GM10248 (cell line): ENCODE results near the gene KLF18.

ENCODE experiments used
- CTCF ChIA-PET: fragments of 300-600 bp; sonication (Branson Sonifier 250); formaldehyde crosslinking; extraction: SDS; loops from one replicate; lab custom pipeline; 2021; ENCODE audit warnings: antibody characterized with exemption; lab: Yijun Ruan, JAX
- POLR2A ChIA-PET: fragments of 350-650 bp; sonication (Branson Sonifier 250); formaldehyde crosslinking; extraction: SDS; loops from one replicate; lab custom pipeline; 2020; ENCODE audit warnings: antibody characterized with exemption; lab: Yijun Ruan, JAX
- DNase-seq: peaks from one replicate; pipeline ENCODE4 v3.0.0; 2012; ENCODE audit errors: extremely low spot score
- CTCF ChIP-seq: IDR thresholded peaks from 2 replicates; pipeline ENCODE4 v1.5.1; 2012; ENCODE audit warnings: mild to moderate bottlenecking, low read depth; ENCODE audit errors: extremely low read depth, missing control alignments, control extremely low read depth

KLF18 gene

GRCh38 chr1:44113095-44113609 is 28.3 kb downstream of the KLF18 start:
- no peak for DNase-seq
- ChIA-PET CTCF (no interaction called here), POLR2A (no interaction called here)
- TF ChIP-seq CTCF = no peak

- no peak for TF ChIP-seq CTCF
- ChIA-PET CTCF (interaction anchor here (1.5 kb wide), 1 partner anchor 9 kb away, joined by 4 read pairs; no protein-coding TSS in a partner anchor), POLR2A (no interaction called here)
- no peak for DNase-seq
These were observed 28.9 kb downstream of the KLF18 start for GRCh38 chr1:44112486-44112885.

DNA sequence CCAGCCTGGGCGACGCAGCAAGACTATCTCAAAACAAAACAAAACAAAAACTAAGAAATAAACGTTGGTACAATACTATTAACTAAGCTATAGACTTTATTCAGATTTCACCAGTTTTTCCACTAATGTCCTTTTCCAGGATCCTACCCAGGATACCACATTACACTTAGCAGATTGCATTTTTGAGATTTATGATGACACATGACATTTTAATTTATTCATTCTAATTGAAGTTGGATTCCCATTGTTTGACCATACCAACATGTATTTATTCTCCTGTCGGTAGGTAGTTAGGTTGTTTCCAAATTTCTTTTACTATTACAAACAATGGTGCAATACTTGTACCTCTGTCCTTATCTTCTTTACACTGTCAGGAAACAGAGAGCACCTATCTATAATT is 29.6 kb downstream of the KLF18 start:
- no peak for DNase-seq
- TF ChIP-seq CTCF = no peak
- ChIA-PET POLR2A (no interaction called here), CTCF (interaction anchor here (1.5 to 2.5 kb wide), 3 partner anchors 9 to 20 kb away, joined by 3 to 10 read pairs (median 4); no protein-coding TSS in a partner anchor)

DNA sequence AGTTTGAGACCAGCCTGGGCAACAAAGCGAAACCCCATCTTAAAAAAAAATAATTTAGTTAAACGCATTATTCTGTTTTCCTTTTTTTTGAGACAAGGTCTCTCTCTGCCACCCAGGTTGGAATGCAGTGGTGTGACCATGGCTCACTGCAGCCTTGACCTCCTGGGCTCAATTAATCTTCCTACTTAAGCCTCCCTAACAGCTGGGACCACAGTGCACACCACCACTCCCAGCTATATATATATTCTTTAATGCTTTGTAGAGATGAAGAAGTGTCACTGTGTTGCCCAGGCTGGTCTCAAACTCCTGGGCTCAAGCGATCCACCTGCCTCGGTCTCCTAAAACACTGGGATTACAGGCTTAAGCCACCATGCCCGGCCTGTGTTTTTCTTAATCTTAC is 30.5 kb downstream of the KLF18 start:
- TF ChIP-seq CTCF = no peak
- POLR2A ChIA-PET = interaction anchor here (0.6 kb wide), 1 partner anchor 1265 kb away, joined by 7 read pairs; the partner anchor contains the start of gene ZNF691
- CTCF ChIA-PET = interaction anchor here (1.6 to 2.5 kb wide), 2 partner anchors 8 to 19 kb away, joined by 3 to 10 read pairs; no protein-coding TSS in a partner anchor
- no peak for DNase-seq

DNA sequence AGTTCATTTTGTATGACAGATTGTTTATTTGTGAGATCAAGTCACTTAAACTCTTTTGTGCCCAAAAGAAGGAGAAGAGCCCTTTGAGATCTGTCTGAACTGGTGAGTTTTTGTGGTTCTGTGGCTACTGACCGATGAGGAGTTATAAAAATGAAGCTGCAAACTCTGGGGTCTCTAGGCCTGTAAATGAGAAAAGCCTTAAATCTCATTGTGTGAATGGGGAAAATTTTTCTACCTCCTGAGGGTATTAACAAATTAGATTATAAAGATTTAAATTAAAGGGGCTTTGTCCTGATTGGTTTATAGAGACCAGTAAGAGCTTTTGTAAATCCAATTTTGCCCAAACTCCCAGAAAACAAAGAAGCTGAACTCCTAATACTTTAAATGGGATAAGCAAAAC is 32.5 kb downstream of the KLF18 start:
- DNase-seq = no peak
- no peak for TF ChIP-seq CTCF
- ChIA-PET CTCF (interaction anchor here (1.2 to 1.8 kb wide), 2 partner anchors 16 to 34 kb away, joined by 3 to 5 read pairs; no protein-coding TSS in a partner anchor), POLR2A (no interaction called here)

DNA sequence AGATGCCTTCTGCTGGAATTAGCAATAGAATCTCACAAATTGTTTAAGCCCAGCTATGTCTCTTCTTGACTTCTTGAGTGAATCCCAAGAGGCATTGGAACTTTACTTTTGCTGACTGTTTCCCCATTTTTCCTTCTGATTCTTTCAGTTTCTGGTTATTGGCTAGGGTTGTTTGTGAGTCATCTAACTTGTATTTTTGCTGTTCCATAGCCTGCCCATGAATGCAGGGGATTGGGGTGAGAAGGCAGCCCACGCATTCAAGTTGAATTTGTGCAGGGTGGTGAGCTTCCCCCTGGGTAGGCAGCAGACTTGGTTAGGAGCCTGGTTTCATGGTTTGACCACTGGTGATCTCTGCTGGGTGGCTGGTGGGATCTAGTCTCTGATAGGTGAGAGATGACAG is 33.2 kb downstream of the KLF18 start:
- ChIA-PET CTCF (interaction anchor here (0.9 to 1.8 kb wide), 3 partner anchors 15 to 424 kb away, joined by 3 to 5 read pairs (median 3); no protein-coding TSS in a partner anchor), POLR2A (no interaction called here)
- TF ChIP-seq CTCF = no peak
- DNase-seq = no peak
